Activated T-cell treated with anti-CD3 and anti-CD28 coated beads, Interleukin-2, amount 50 U/mL, for 72 hours (primary cell): ENCODE results near the gene CAMSAP1. TPM values are rescaled to one million over a fixed set of nuclear protein-coding genes. Genes with fewer than 3 reads are reported as not detected.

ENCODE experiments used
- ATAC-seq, 2 donors: fragments of 150-1000 bp; cut with Tn5 transposase; replicated peaks in 1 of 2; 2 replicates each; pipeline ENCODE4 v1.10.0; 2021; ENCODE audit warnings: moderate library complexity in 2 of 2, mild to moderate bottlenecking in 1 of 2
- DNase-seq, 2 donors: peaks; one replicate each; pipeline ENCODE4 v3.0.0; 2021 to 2022; ENCODE audit warnings: mixed read lengths in 1 of 2
- H3K27ac Mint-ChIP-seq: one replicate; pipeline ENCODE4 v1.8.0; 2022; ENCODE audit warnings: mild to moderate bottlenecking, moderate library complexity, mixed read lengths
- H3K27me3 Mint-ChIP-seq: one replicate; pipeline ENCODE4 v1.8.0; 2022; ENCODE audit warnings: low read depth, mixed read lengths
- H3K36me3 Mint-ChIP-seq, 2 donors: one replicate each; pipeline ENCODE4 v1.8.0; 2022; ENCODE audit warnings: mixed read lengths in 2 of 2, mild to moderate bottlenecking in 1 of 2; ENCODE audit not compliant: insufficient read depth in 2 of 2
- H3K4me1 Mint-ChIP-seq: one replicate; pipeline ENCODE4 v1.8.0; 2022; ENCODE audit warnings: low read depth, mixed read lengths
- H3K4me3 Mint-ChIP-seq, 2 donors: one replicate each; pipeline ENCODE4 v1.8.0; 2022; ENCODE audit warnings: mild to moderate bottlenecking in 2 of 2, mixed read lengths in 2 of 2, moderate library complexity in 2 of 2
- H3K9me3 Mint-ChIP-seq, 2 donors: one replicate each; pipeline ENCODE4 v1.8.0; 2022; ENCODE audit warnings: mixed read lengths in 2 of 2
- total RNA-seq, 2 donors: library from RNA; stranded (reverse); gene quantifications; one replicate each; pipeline ENCODE4 v1.2.3, GENCODE V29; 2022

CAMSAP1 gene
- total RNA-seq, 2 donors from 2014 or later: 42.2 to 53.4 TPM

DNA sequence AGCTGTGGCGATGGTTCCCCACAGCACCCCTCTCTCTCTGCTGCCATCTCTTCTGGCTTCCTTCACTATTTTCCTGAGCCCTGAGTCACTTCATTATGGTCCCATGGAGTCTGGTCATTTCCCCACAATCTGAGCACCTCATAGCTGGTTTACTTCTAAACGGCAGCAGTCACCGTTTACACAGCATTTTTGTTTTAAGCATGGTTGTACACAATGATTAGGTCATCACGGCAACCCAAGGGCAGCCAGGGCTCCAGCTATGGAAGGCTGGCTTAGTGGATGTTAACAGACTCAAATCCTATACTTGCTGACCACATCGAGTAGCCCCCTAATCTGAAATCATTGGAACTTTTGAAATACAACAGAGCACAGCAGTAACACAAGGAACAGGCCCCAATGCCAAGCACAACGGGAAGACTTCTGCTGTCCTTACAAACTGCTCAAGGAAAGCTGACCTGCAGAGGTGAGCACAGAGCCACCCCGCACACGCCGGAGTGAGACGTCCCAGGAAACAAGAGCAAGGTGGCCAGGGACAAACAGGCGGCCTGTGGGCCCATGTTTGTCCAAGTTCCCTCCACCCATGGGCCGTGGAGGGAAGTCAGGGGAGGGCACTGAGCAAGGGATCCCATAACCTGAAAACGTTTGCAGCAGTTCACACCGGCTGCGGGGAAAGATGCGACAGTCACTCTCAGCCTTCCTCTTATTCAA lies 22.9 kb downstream of the CAMSAP1 start:
- Mint-ChIP-seq H3K9me3 (no peaks in the 10 kb centered on the region), H3K27me3 (no peaks in the 10 kb centered on the region), H3K4me1 (peaks cover 66% of the 10 kb centered on the region), H3K36me3 (no peaks in the 10 kb centered on the region), H3K27ac (no peak overlapping the region), H3K4me3 (no peak overlapping the region)
- DNase-seq: no peak
- no peak for ATAC-seq

DNA sequence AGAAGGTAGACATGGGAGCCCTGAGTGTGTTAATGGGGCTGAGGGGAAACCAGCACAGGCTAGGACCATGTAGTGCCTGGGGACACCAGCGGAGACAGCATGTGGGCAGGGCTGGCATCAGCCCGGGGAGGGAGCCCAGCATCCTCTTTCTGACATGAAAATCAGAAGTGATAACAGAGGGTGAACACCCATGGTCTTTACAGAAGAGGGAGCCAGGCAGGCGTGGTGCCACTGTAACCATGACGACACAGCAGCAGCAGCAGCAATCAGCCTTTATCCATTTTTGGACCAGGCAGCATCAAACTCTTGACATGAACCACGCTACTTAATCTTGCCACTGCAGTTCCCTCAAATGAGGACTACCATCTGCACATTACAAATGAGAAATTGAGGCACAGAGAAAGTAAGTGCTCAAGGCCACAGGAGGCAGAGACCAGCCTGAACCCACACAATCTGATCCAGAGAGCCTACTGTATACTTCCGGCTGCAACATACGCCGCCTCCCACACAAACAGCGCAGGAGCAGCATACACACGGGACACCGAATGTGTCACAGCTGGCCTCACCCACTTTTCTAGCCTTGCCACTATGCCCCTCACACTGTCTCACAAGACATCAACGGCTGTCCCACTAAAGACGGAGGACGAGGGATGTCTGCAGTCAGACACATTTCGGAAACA lies 23.8 kb downstream of the CAMSAP1 start:
- no peaks in the 10 kb centered on the region for H3K9me3 Mint-ChIP-seq
- no peaks in the 10 kb centered on the region for H3K36me3 Mint-ChIP-seq
- H3K4me3 Mint-ChIP-seq: no peak overlapping the region
- ATAC-seq (no peak), DNase-seq (no peak)
- H3K27ac Mint-ChIP-seq: no peak overlapping the region
- H3K4me1 Mint-ChIP-seq: peaks cover 66% of the 10 kb centered on the region
- H3K27me3 Mint-ChIP-seq: no peaks in the 10 kb centered on the region

DNA sequence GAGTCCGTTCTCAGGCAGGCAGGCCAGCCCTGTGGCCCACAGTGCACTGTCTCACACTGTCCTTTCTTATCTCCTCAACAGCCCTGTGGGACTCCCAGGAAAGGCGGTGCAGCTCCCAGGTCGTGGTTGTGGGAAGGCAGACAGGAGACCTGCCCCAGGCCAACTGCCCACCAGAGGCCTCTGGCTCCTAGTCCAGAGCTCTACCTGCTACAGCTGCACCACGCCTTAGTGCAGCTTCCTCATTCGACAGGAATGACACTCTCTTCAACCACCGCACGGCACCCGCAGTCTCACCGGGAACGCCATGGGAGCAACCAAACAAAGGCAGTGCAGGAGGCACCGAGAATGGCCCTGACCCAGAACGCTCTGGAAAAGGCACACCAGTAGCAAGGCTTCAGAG lies 25.3 kb downstream of the CAMSAP1 start:
- Mint-ChIP-seq H3K4me3 (no peak overlapping the region), H3K27ac (no peak overlapping the region), H3K4me1 (peaks cover 58% of the 10 kb centered on the region), H3K9me3 (no peaks in the 10 kb centered on the region), H3K36me3 (peaks cover 0 to under 1% of the 10 kb centered on the region in 2 donors), H3K27me3 (no peaks in the 10 kb centered on the region)
- ATAC-seq (no peak), DNase-seq (no peak)

DNA sequence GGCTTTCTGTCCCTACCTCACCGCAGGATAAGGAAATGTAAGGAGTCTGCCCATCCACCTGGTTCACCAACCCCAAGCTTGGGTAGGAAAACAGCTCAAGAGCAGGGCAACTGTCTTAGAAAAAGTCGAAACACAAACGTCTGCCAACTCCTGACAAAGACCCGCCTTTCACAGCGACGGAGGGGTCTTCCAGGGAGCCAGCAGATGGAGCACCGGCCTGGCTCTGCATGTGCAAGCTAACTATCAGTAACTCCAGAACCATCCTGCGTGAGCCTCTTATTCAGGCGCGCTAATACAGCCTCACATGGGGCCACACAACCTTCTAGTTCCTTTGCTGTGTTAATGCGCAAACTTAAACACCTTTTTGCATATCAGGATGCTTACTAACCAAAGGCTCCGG lies 26.9 kb downstream of the CAMSAP1 start:
- peaks cover 0 to 2% of the 10 kb centered on the region in 2 donors for H3K36me3 Mint-ChIP-seq
- no peaks in the 10 kb centered on the region for H3K9me3 Mint-ChIP-seq
- no peak overlapping the region for H3K4me3 Mint-ChIP-seq
- DNase-seq: no peak
- H3K4me1 Mint-ChIP-seq: peaks cover 48% of the 10 kb centered on the region
- H3K27ac Mint-ChIP-seq: no peak overlapping the region
- ATAC-seq: no peak
- H3K27me3 Mint-ChIP-seq: no peaks in the 10 kb centered on the region

DNA sequence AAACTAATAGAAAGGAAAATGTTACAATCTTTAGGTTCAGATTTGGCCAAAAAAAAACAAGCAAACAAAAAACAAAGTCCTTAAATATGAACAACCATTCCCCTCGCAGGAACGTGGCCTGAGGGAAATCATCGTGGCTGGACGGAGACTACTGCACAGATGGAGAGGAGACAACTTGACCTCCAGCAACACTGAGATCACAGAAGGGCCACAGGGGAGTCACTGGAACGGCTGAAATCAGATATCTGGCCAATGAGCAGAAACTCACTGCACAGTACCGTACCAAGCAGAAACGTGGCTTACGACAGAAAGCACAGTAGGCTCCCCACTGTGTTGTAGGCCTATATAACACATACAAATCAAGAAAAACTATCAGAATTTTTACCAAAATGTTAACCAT lies 27.7 kb downstream of the CAMSAP1 start:
- ATAC-seq (no peak), DNase-seq (no peak)
- H3K4me1 Mint-ChIP-seq: peaks cover 44% of the 10 kb centered on the region
- no peak overlapping the region for H3K27ac Mint-ChIP-seq
- no peaks in the 10 kb centered on the region for H3K9me3 Mint-ChIP-seq
- peaks cover 0 to 2% of the 10 kb centered on the region in 2 donors for H3K36me3 Mint-ChIP-seq
- no peaks in the 10 kb centered on the region for H3K27me3 Mint-ChIP-seq
- H3K4me3 Mint-ChIP-seq: no peak overlapping the region

DNA sequence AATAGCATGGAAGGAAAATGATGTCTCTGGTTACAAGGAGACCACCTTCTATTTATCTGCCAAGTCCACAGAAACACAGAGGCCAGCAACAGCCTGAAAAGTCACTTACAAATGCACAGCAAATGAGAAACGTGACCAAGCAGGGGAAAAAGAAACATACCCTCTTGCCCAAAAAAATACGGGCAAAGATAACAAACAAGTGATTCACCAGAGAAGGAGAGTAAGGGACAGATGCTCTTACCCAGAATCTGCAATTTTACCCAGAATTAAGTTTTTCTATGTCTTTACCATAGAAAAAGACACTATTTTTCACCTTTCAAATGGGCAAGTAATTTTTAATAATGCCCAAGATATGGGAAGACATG lies 28.1 kb downstream of the CAMSAP1 start:
- DNase-seq: no peak
- H3K36me3 Mint-ChIP-seq: peaks cover 0 to 2% of the 10 kb centered on the region in 2 donors
- no peak overlapping the region for H3K4me3 Mint-ChIP-seq
- peaks cover 40% of the 10 kb centered on the region for H3K4me1 Mint-ChIP-seq
- no peaks in the 10 kb centered on the region for H3K27me3 Mint-ChIP-seq
- no peak overlapping the region for H3K27ac Mint-ChIP-seq
- H3K9me3 Mint-ChIP-seq: no peaks in the 10 kb centered on the region
- ATAC-seq: no peak

DNA sequence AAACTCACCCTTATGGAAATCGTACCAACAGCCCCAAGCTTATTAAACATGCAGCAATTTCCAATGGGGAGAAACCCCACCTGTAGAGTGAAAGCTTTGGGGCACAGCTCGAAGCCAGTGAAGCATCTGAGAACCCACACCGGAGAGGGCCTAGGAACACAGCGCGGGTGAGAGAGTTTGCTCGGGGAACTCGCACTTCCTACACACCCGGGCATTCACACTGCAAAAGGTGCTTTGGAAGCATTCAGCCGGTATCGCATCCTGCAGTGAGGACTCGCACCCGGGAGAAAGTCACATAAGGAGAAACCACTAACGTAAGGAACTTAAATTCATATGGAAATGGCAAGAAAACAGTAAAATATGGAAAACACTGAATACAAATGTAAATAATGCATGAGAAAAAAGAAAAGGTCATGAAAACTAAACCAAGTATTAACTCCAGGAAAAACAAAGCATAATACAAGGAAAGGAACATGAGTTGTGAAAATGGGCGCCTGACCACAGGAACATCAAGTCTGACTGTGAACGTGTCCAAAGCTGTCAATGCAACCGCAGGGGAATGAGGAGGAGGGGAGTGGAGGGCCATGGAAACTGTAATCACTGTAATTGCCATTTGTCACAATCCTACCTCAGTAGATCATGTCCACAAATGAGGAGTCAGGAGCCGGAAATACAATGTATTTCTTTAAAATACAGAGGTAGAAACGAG lies 28.7 kb downstream of the CAMSAP1 start:
- Mint-ChIP-seq H3K27me3 (no peaks in the 10 kb centered on the region), H3K4me1 (peaks cover 35% of the 10 kb centered on the region), H3K9me3 (no peaks in the 10 kb centered on the region), H3K36me3 (peaks cover 0 to 2% of the 10 kb centered on the region in 2 donors), H3K4me3 (no peak overlapping the region), H3K27ac (no peak overlapping the region)
- DNase-seq (no peak), ATAC-seq (no peak)

DNA sequence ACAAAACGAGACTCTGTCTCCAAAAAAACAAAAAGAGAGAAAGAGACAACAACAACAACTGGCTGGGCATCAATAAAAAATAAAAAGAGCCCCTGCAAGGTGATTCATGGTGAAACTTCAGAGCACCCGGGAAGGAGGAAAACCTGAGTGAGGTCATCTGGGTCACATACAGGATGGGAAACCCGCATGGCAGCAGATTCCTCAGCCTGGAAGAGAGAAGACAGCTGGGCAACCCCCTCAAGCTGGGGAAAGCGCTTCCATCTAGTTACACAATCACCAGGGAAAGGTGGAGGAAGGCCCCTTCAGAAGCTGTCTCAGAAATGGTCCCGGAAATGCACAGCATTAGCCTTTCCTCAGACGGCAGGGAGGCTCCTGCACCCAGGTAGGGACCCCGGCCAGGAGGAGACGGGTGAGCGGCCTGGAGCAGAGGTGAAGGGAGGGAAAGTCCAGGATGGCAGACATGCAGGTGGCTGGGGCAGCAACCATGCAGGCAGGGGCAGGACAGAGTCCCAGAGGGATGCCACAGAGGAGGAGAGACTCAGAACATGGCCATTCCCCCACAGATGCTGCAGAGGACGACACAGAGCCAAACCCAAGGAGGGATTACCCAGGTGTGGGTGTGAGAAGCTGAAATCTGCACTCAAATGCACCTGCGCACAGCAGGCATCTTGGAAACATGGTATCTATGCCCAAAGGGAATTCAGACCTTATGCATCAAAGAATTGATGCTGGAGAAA lies 29.4 kb downstream of the CAMSAP1 start:
- DNase-seq (no peak), ATAC-seq (no peak)
- H3K4me3 Mint-ChIP-seq: no peak overlapping the region
- no peak overlapping the region for H3K27ac Mint-ChIP-seq
- peaks cover 0 to 2% of the 10 kb centered on the region in 2 donors for H3K36me3 Mint-ChIP-seq
- peaks cover 28% of the 10 kb centered on the region for H3K4me1 Mint-ChIP-seq
- no peaks in the 10 kb centered on the region for H3K27me3 Mint-ChIP-seq
- no peaks in the 10 kb centered on the region for H3K9me3 Mint-ChIP-seq

DNA sequence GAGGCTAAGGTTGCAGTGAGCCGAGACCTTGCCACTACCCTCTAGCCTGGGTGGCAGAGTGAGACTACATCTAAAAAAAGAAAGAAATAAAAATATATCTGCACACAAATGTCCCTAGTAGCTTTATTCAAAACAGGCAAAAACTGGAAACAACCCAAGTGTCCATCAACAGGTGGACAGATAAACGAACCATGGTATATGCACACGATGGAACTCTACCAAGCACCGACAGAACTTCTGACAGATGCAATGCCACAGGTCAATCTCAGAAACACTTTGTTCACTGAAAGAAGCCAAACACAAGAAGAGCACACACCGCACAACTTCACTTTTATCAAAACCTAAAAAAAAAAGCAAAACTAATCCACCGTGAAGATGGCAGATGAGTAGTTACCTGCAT lies 30.4 kb downstream of the CAMSAP1 start:
- Mint-ChIP-seq H3K27me3 (no peaks in the 10 kb centered on the region), H3K4me1 (peaks cover 22% of the 10 kb centered on the region), H3K27ac (no peak overlapping the region), H3K9me3 (no peaks in the 10 kb centered on the region), H3K36me3 (peaks cover 0 to 2% of the 10 kb centered on the region in 2 donors), H3K4me3 (no peak overlapping the region)
- ATAC-seq (no peak), DNase-seq (no peak)

DNA sequence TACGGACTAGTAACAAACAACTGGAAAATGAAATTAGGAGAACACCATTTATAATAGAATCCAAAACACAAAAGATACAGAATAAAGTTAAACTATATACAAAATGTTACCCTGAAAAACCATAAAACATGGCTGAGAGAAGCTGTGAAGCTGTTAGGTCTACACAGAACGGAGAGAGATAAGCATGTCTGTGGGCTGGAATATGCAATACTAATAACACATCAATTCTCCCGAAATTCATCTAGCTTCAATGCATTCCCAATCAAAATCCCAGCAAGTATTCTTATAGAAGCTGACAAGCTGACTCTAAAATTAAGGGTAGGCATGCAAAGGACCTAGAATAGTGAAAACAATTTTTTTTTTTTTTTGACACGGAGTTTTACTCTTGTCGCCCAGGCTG lies 32.5 kb downstream of the CAMSAP1 start:
- no peak overlapping the region for H3K27ac Mint-ChIP-seq
- peaks cover 0 to 2% of the 10 kb centered on the region in 2 donors for H3K36me3 Mint-ChIP-seq
- DNase-seq (no peak), ATAC-seq (no peak)
- H3K4me1 Mint-ChIP-seq: peaks cover 22% of the 10 kb centered on the region
- H3K9me3 Mint-ChIP-seq: no peaks in the 10 kb centered on the region
- no peaks in the 10 kb centered on the region for H3K27me3 Mint-ChIP-seq
- H3K4me3 Mint-ChIP-seq: no peak overlapping the region

DNA sequence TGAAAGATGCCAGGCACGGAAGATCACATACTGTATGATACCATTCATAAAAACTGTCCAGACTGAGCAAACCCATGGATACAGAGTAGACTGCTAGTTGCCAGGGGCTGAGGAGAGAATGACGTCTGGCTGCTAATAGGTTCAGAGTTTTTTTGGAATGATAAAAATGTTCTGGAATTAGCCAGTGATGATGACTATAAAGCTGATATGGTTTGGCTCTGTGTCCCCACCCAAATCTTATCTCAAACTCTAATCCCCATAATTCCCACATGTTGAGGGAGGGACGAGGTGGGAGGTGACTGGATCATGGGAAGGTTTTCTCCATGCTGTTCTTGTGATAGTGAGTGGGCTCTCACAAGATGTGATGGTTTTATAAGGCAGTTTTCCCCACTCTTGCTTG lies 37.4 kb downstream of the CAMSAP1 start:
- DNase-seq: no peak
- no peak overlapping the region for H3K4me3 Mint-ChIP-seq
- ATAC-seq: no peak
- H3K9me3 Mint-ChIP-seq: no peaks in the 10 kb centered on the region
- H3K36me3 Mint-ChIP-seq: peaks cover 4% of the 10 kb centered on the region in 2 donors
- H3K27me3 Mint-ChIP-seq: no peaks in the 10 kb centered on the region
- no peak overlapping the region for H3K27ac Mint-ChIP-seq
- peaks cover 5% of the 10 kb centered on the region for H3K4me1 Mint-ChIP-seq

DNA sequence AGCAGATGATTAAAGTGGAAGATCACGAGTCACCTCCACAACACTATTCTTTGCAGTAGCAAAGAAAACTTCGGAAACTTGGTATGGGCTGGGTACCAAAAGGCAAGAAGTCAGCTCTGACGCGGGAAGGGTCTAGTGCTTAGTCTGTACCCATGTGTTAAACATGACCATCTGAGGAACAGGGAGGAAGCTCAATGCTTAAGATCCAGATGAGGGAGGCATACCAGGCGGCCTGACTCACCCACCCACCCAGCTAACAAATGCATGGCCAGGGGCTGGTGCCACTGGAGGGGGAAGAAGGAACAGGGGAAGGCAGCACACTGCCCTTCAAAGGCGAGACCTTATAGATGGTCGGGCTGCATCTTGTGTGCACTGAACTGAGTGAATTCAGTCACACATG lies 41.8 kb downstream of the CAMSAP1 start:
- H3K4me1 Mint-ChIP-seq: peaks cover 22% of the 10 kb centered on the region
- no peak overlapping the region for H3K4me3 Mint-ChIP-seq

More for the DNA sequence above, 41.8 kb downstream of the CAMSAP1 start:
- peaks cover 5 to 12% of the 10 kb centered on the region in 2 donors for H3K36me3 Mint-ChIP-seq
- no peak for ATAC-seq
- no peak for DNase-seq
- H3K9me3 Mint-ChIP-seq: no peaks in the 10 kb centered on the region
- H3K27me3 Mint-ChIP-seq: no peaks in the 10 kb centered on the region
- no peak overlapping the region for H3K27ac Mint-ChIP-seq
